IMR-90 (cell line): ENCODE results near the gene EEIG2. TPM values are rescaled to one million over a fixed set of nuclear protein-coding genes. Genes with fewer than 3 reads are reported as not detected.

Experiments used
- ATAC-seq: fragments of 200-7000 bp; cut with Tn5 transposase; 2 replicates; pipeline ENCODE4 v1.9.1; 2020; ENCODE audit warnings: low read depth, mild to moderate bottlenecking, moderate library complexity
- BruUV-seq: library from RNA; stranded (reverse); fragments of 400-500 nt; replicated peaks from 2 replicates; lab custom pipeline; 2021; lab: Mats Ljungman, UMichigan
- CTCF ChIA-PET: fragments of 300-600 bp; formaldehyde crosslinking; extraction: SDS; loops from one replicate; lab custom pipeline; 2021; ENCODE audit warnings: antibody characterized with exemption; lab: Yijun Ruan, JAX
- POLR2A ChIA-PET: fragments of 300-600 bp; sonication (Branson Sonifier 250); formaldehyde crosslinking; loops from one replicate; lab custom pipeline; 2022; ENCODE audit warnings: antibody characterized with exemption; ENCODE audit not compliant: unreplicated experiment; lab: Charles Lee
- DNase-seq: peaks from one replicate; pipeline ENCODE4 v3.0.0; 2013
- H2AFZ ChIP-seq: replicated peaks from 2 replicates; pipeline ENCODE3; 2013; ENCODE audit warnings: low read length, mild to moderate bottlenecking; ENCODE audit not compliant: poor library complexity
- H2AK5ac ChIP-seq: 2 replicates; pipeline ENCODE4 v1.6.1; 2013; ENCODE audit warnings: low read depth, low read length, inconsistent platforms
- H2AK9ac ChIP-seq: replicated peaks from 2 replicates; pipeline ENCODE3; 2013; ENCODE audit warnings: mild to moderate bottlenecking, low read depth, low read length, moderate library complexity; ENCODE audit not compliant: poor library complexity
- H2BK120ac ChIP-seq: 2 replicates; pipeline ENCODE4 v1.6.1; 2013; ENCODE audit warnings: low read depth, low read length, inconsistent platforms
- H2BK15ac ChIP-seq: 3 replicates; pipeline ENCODE4 v1.6.1; 2013; ENCODE audit warnings: low read depth, low read length, inconsistent platforms
- H2BK20ac ChIP-seq: 2 replicates; pipeline ENCODE4 v1.6.1; 2013; ENCODE audit warnings: low read depth, mild to moderate bottlenecking, inconsistent platforms, low read length, moderate library complexity
- H2BK5ac ChIP-seq: 2 replicates; pipeline ENCODE4 v1.6.1; 2013; ENCODE audit warnings: mild to moderate bottlenecking, low read depth, low read length, inconsistent platforms; ENCODE audit not compliant: poor library complexity, severe bottlenecking
- H3K14ac ChIP-seq: replicated peaks from 2 replicates; pipeline ENCODE4 v1.6.1; 2013; ENCODE audit warnings: low read depth, low read length, inconsistent platforms
- H3K18ac ChIP-seq: 2 replicates; pipeline ENCODE4 v1.6.1; 2013; ENCODE audit warnings: low read depth, low read length, control low read depth
- H3K23ac ChIP-seq: 2 replicates; pipeline ENCODE4 v1.6.1; 2013; ENCODE audit warnings: low read depth, low read length, inconsistent platforms
- H3K27ac ChIP-seq: 2 replicates; pipeline ENCODE4 v1.5.1; 2013; ENCODE audit warnings: mild to moderate bottlenecking, control low read depth, low read length; ENCODE audit not compliant: insufficient read depth
- H3K27me3 ChIP-seq: 2 replicates; pipeline ENCODE4 v1.6.1; 2013; ENCODE audit warnings: low read length; ENCODE audit not compliant: control insufficient read depth, insufficient read depth
- H3K36me3 ChIP-seq: 2 replicates; pipeline ENCODE4 v1.6.1; 2013; ENCODE audit warnings: low read length, mixed read lengths; ENCODE audit not compliant: control insufficient read depth, insufficient read depth
- H3K4ac ChIP-seq: 2 replicates; pipeline ENCODE4 v1.6.1; 2013; ENCODE audit warnings: low read depth, low read length, inconsistent platforms
- H3K4me1 ChIP-seq: 2 replicates; pipeline ENCODE4 v1.6.1; 2013; ENCODE audit warnings: low read length, mixed read lengths; ENCODE audit not compliant: control insufficient read depth, insufficient read depth
- H3K4me2 ChIP-seq: 2 replicates; pipeline ENCODE4 v1.6.1; 2013; ENCODE audit warnings: low read depth, mild to moderate bottlenecking, control low read depth, low read length, moderate library complexity
- H3K4me3 ChIP-seq: 2 replicates; pipeline ENCODE4 v1.5.1; 2013; ENCODE audit warnings: low read depth, mild to moderate bottlenecking, control low read depth, low read length, moderate library complexity; ENCODE audit not compliant: insufficient read depth
- H3K56ac ChIP-seq: 2 replicates; pipeline ENCODE4 v1.6.1; 2013; ENCODE audit warnings: low read length, inconsistent platforms; ENCODE audit not compliant: insufficient read depth; ENCODE audit errors: extremely low read depth
- H3K79me1 ChIP-seq, 2 experiments: 2 replicates each; pipeline ENCODE4 v1.6.1; 2013; ENCODE audit warnings: low read length in 2 of 2, inconsistent platforms in 1 of 2, low read depth in 1 of 2
- H3K9ac ChIP-seq: 2 replicates; pipeline ENCODE4 v1.6.1; 2013; ENCODE audit warnings: low read depth, low read length, control low read depth
- H3K9me1 ChIP-seq: 2 replicates; pipeline ENCODE4 v1.6.1; 2013; ENCODE audit warnings: low read length, inconsistent platforms; ENCODE audit not compliant: insufficient read depth
- H3K9me3 ChIP-seq: 2 replicates; pipeline ENCODE4 v1.6.1; 2013; ENCODE audit warnings: low read length; ENCODE audit not compliant: control insufficient read depth, insufficient read depth
- H4K20me1 ChIP-seq: 2 replicates; pipeline ENCODE4 v1.6.1; 2013; ENCODE audit warnings: low read length, inconsistent platforms; ENCODE audit not compliant: insufficient read depth
- H4K5ac ChIP-seq: 2 replicates; pipeline ENCODE4 v1.6.1; 2013; ENCODE audit warnings: mild to moderate bottlenecking, low read depth, low read length, control low read depth
- H4K8ac ChIP-seq, 2 experiments: 2 replicates each; pipeline ENCODE4 v1.6.1; 2013; ENCODE audit warnings: low read depth in 2 of 2, low read length in 2 of 2, control low read depth in 1 of 2, inconsistent platforms in 1 of 2
- H4K91ac ChIP-seq: 2 replicates; pipeline ENCODE4 v1.6.1; 2013; ENCODE audit warnings: low read depth, low read length, inconsistent platforms; ENCODE audit not compliant: insufficient read depth
- BHLHE40 ChIP-seq: fragments of 150-350 bp; IDR thresholded peaks from 2 replicates; pipeline ENCODE4 v1.6.1; 2016; ENCODE audit warnings: mild to moderate bottlenecking, low read depth, low read length
- CEBPB ChIP-seq: IDR thresholded peaks from 2 replicates; pipeline ENCODE4 v1.6.1; 2012; ENCODE audit warnings: low read depth, low read length, improper control_type of control experiment
- CHD1 ChIP-seq: IDR thresholded peaks from 2 replicates; pipeline ENCODE4 v1.6.1; 2012; ENCODE audit warnings: low read depth, low read length, improper control_type of control experiment
- USF2 ChIP-seq: fragments of 150-350 bp; IDR thresholded peaks from 2 replicates; pipeline ENCODE4 v1.6.1; 2017; ENCODE audit warnings: mild to moderate bottlenecking, antibody characterized with exemption, low read length, low read depth
- WGBS, 2 experiments: methylation state at CpG; one replicate each; pipeline versions ENCODE4 v1.1.5 to v1.1.7; 2013; ENCODE audit warnings: missing lambda C conversion rate in 2 of 2; ENCODE audit not compliant: insufficient read length in 1 of 2; ENCODE audit errors: extremely low coverage in 2 of 2; 5-methylcytosine and 5-hydroxymethylcytosine counted together
- dilution Hi-C: fragments of 300-500 bp; cut with HindIII; formaldehyde crosslinking; loops from one replicate; pipeline ENCODE4 v1.14.3; 2018; ENCODE audit warnings: low sequenced_read_pairs; ENCODE audit not compliant: unreplicated experiment
- in situ Hi-C: fragments of 300-500 bp; cut with MboI; formaldehyde crosslinking; loops from 3 replicates; pipeline ENCODE4 v1.14.3; 2019; ENCODE audit warnings: low sequenced_read_pairs, inconsistent platforms, mixed read lengths
- intact Hi-C: fragments of 100-400 bp; cut with micrococcal nuclease; formaldehyde crosslinking; loops from 2 replicates; pipeline ENCODE4 v1.10.0; 2022
- polyA plus RNA-seq, 3 experiments: library from polyadenylated mRNA; depleted of rRNA; stranded (reverse); fragments of >200 nt; gene quantifications; 2 replicates each; pipeline ENCODE4 v1.2.3, GENCODE V29; 2012; ENCODE audit warnings: low replicate concordance in 1 of 3
- total RNA-seq: library from RNA; depleted of rRNA; stranded (reverse); fragments of >200 nt; gene quantifications from 2 replicates; pipeline ENCODE4 v1.2.3, GENCODE V29; 2012

Gene EEIG2
- total and polyA plus RNA-seq, 2 of the 4 experiments (the other 2 are of a cell fraction), result 1.7 to 4.8 TPM

GRCh38 chr1:108511764-108512163 lies 48.1 kb upstream of the EEIG2 start:
- H2AK5ac ChIP-seq, result no peak overlapping the region
- H3K23ac ChIP-seq, result no peak overlapping the region
- H3K79me1 ChIP-seq, result no peaks in the 10 kb centered on the region
- no peak overlapping the region for H4K5ac ChIP-seq
- in situ Hi-C loops, result loop anchor here (10.0 kb wide), 1 partner anchor 393 kb away; no protein-coding TSS in a partner anchor
- TF ChIP-seq USF2, result no peak
- no peak for TF ChIP-seq BHLHE40
- TF ChIP-seq CHD1, result no peak
- no peak for TF ChIP-seq CEBPB
- dilution Hi-C loops, result no loop called here
- no peak overlapping the region for H3K18ac ChIP-seq
- no peak overlapping the region for H2AK9ac ChIP-seq
- H3K14ac ChIP-seq, result no peak overlapping the region
- H2AFZ ChIP-seq, result no peak overlapping the region
- no peak overlapping the region for H2BK120ac ChIP-seq
- no peaks in the 10 kb centered on the region for H3K9me3 ChIP-seq
- H2BK15ac ChIP-seq, result no peak overlapping the region
- H3K9me1 ChIP-seq, result no peaks in the 10 kb centered on the region
- peaks cover 9% of the 10 kb centered on the region for H3K27me3 ChIP-seq
- H3K9ac ChIP-seq, result no peak overlapping the region
- intact Hi-C loops, result loop anchor here (1.0 to 10.0 kb wide), 5 partner anchors 47 to 727 kb away; no protein-coding TSS in a partner anchor
- H3K4me2 ChIP-seq, result no peak overlapping the region
- no peak overlapping the region for H3K27ac ChIP-seq
- DNase-seq (no peak), ATAC-seq (no peak)
- H3K36me3 ChIP-seq, result no peaks in the 10 kb centered on the region
- H4K20me1 ChIP-seq, result no peaks in the 10 kb centered on the region
- POLR2A ChIA-PET, result no interaction called here
- H3K4me1 ChIP-seq, result no peaks in the 10 kb centered on the region
- H2BK20ac ChIP-seq, result no peak overlapping the region
- H4K8ac ChIP-seq, result no peak overlapping the region
- no peak overlapping the region for H3K56ac ChIP-seq
- WGBS, 2 experiments, result no CpG with 5 or more reads among the region's 3 CpGs
- no TSS peak for BruUV-seq
- no peak overlapping the region for H2BK5ac ChIP-seq
- no peak overlapping the region for H4K91ac ChIP-seq
- H3K4me3 ChIP-seq, result no peak overlapping the region
- CTCF ChIA-PET, result interaction anchor here (0.6 to 3.6 kb wide), 5 partner anchors 126 to 353 kb away, joined by 3 to 27 read pairs (median 3); no protein-coding TSS in a partner anchor
- H3K4ac ChIP-seq, result no peak overlapping the region
